Left ventricle myocardium inferior (tissue), 1 donor: Measurements from ENCODE around the gene UMODL1. TPM values are rescaled to one million over a fixed set of nuclear protein-coding genes. Genes with fewer than 3 reads are reported as not detected.

Source experiments
- DNase-seq: peaks from one replicate; pipeline ENCODE4 v3.0.0-alpha.2; 2020
- H3K27ac ChIP-seq: fragments of 200-600 bp; replicated peaks from 2 replicates; pipeline ENCODE4 v1.8.0; 2021
- H3K27me3 ChIP-seq: fragments of 200-600 bp; 2 replicates; pipeline ENCODE4 v1.8.0; 2021; ENCODE audit warnings: low read depth
- H3K36me3 ChIP-seq: fragments of 200-600 bp; 2 replicates; pipeline ENCODE4 v1.8.0; 2021
- H3K4me1 ChIP-seq: fragments of 200-600 bp; 2 replicates; pipeline ENCODE4 v1.8.0; 2021
- H3K4me3 ChIP-seq: fragments of 200-600 bp; 2 replicates; pipeline ENCODE4 v1.8.0; 2021; ENCODE audit warnings: mild to moderate bottlenecking, moderate library complexity
- H3K9me3 ChIP-seq: fragments of 200-600 bp; replicated peaks from 2 replicates; pipeline ENCODE4 v1.8.0; 2021
- intact Hi-C: fragments of 100-400 bp; cut with micrococcal nuclease; formaldehyde crosslinking; loops from one replicate; pipeline ENCODE4 v1.11.0; 2022
- total RNA-seq: library from RNA; stranded (reverse); fragmentation: NEBNext Ultra II Directional; extraction: Animal tissue kit (Norgen Biotek cat#: 25700); gene quantifications from one replicate; pipeline ENCODE4 v1.2.1, GENCODE V29; 2021
- TF ChIP-seq, protein P1 (sequence below): fragments of 200-600 bp; IDR thresholded peaks from 2 replicates; pipeline ENCODE4 v1.8.0; 2021; ENCODE audit warnings: antibody characterized with exemption, mild to moderate bottlenecking, borderline replicate concordance
- donor health status: DM: no; HTN: yes; CAD: no; lungs with severe emphysema.

The UMODL1 gene
- total RNA-seq, 1 donor from 2014 or later, result 0.08 TPM

DNA sequence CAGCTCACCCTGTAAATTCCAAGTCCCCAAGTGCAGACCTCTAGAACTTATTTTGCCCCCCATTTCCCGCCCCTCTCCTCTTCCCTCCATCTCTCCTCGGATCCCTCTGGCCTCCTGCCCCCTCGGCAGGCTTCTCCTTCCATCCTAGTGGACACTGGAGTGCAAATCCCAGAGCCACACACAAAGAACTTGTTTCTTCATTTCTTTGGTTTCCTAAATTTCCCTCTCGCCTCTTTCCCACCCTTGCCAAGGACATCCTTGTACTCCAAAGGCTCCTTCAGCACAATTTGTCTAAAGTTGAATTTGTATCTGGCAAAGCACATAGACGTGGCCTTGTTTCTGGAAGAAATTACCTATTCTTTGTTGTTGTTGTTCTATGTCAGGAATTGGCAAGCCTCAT is 17.5 kb downstream of the UMODL1 start:
- Histone ChIP-seq H3K27me3 (peaks cover 43% of the 10 kb centered on the region), H3K4me3 (no peak overlapping the region), H3K36me3 (no peaks in the 10 kb centered on the region), H3K27ac (no peak overlapping the region), H3K9me3 (no peaks in the 10 kb centered on the region), H3K4me1 (no peaks in the 10 kb centered on the region)
- intact Hi-C loops, result no loop called here
- no peak for DNase-seq
- TF ChIP-seq, protein P1, sequence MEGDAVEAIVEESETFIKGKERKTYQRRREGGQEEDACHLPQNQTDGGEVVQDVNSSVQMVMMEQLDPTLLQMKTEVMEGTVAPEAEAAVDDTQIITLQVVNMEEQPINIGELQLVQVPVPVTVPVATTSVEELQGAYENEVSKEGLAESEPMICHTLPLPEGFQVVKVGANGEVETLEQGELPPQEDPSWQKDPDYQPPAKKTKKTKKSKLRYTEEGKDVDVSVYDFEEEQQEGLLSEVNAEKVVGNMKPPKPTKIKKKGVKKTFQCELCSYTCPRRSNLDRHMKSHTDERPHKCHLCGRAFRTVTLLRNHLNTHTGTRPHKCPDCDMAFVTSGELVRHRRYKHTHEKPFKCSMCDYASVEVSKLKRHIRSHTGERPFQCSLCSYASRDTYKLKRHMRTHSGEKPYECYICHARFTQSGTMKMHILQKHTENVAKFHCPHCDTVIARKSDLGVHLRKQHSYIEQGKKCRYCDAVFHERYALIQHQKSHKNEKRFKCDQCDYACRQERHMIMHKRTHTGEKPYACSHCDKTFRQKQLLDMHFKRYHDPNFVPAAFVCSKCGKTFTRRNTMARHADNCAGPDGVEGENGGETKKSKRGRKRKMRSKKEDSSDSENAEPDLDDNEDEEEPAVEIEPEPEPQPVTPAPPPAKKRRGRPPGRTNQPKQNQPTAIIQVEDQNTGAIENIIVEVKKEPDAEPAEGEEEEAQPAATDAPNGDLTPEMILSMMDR, result no peak

DNA sequence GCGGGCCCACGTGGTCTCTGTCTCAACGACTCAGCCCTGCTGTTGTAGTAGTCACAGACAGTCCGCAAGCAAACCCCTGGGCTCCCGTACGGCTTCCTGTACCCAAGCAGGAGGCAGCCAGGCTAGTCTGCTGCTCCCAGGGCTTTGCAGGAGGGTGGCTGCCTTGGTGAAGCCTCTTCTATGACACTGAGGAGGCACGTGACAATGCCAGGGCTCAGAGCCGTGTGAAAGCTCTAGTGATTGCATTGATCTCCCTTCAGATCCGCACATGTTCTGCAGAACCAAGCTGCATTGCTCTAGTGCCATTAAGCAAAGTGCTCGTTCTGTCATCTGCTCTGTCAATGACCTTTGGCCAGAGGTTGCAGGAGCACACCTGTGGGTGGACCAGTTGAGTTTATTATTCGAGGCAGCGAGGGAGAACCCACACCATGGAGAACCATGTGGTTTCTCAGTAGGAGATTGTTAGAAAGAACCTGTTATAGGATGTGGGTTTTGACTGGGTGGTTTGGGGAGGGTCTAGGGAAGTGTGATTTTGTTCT is 18.0 kb downstream of the UMODL1 start:
- Histone ChIP-seq H3K36me3 (no peaks in the 10 kb centered on the region), H3K4me1 (no peaks in the 10 kb centered on the region), H3K9me3 (peaks cover 3% of the 10 kb centered on the region), H3K27me3 (peaks cover 43% of the 10 kb centered on the region), H3K27ac (no peak overlapping the region), H3K4me3 (no peak overlapping the region)
- intact Hi-C loops, result no loop called here
- DNase-seq, result no peak
- TF ChIP-seq, protein P1, result no peak

DNA sequence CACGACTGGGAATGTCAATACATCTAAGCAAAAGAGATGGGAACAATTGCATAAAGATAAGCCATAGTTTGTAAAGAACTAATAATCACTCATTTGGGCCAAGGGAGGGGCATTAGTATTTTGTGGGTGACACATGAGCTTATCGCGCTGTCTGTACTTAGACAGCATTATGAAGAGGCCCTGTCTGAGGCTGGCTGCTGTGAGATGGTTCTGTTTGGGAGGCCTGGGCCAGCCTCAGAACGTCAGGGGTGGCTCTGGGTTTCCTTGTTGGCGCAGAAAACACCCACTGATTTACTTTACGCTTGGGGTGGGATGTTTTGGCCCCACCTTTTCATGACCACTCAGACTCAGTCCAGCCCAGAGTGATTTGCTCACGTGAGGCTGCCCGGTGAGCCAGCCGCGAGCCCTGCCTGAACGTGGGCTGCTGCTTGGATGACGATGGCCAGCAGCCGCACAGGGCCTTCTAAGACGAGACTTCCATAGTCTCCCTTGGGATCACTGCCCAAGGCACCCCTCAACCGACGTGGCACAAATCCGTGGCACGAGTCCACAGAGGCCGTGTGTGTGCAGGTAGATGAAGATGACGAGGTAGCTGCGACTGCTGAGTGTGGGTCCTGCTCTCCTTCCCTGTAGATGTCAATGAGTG is 18.7 kb downstream of the UMODL1 start:
- no peak for DNase-seq
- Histone ChIP-seq H3K27me3 (peaks cover 44% of the 10 kb centered on the region), H3K9me3 (peaks cover 9% of the 10 kb centered on the region), H3K4me1 (no peaks in the 10 kb centered on the region), H3K4me3 (no peak overlapping the region), H3K27ac (no peak overlapping the region), H3K36me3 (no peaks in the 10 kb centered on the region)
- TF ChIP-seq, protein P1, result no peak
- intact Hi-C loops, result no loop called here

DNA sequence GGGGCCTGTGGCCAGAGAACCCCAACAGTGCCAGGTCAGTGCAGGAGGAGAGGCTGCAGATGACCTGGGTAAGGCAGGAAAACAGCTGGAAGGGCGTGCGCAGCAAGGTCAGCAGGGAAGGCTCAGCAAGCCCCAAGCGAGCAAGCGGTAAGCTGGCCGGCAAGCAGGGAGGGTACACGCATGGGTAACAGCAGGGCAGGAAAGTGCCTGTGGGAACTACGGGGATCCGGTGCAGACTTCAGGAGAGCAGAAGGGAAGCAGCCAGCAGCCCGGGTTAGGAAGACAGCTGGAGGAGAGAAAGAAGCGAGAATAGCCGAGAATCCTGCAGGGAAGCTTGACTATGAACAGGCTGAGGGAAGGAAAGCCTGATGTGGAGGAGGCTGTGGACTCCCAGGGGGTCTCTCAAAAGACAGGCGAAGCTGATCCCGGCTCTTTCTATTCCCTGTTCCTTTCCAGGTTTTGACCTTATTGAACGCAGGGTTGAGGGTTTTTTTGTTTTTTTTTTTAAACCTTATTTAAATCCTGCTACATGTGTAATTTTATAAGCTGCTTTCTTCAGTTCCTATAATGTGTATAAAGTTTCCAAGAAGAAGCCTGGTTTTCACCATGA is 20.9 kb downstream of the UMODL1 start:
- peaks cover 14% of the 10 kb centered on the region for H3K9me3 ChIP-seq
- intact Hi-C loops, result no loop called here
- H3K4me3 ChIP-seq, result no peak overlapping the region
- H3K36me3 ChIP-seq, result no peaks in the 10 kb centered on the region
- H3K27me3 ChIP-seq, result peaks cover 57% of the 10 kb centered on the region
- TF ChIP-seq, protein P1, result no peak
- no peak overlapping the region for H3K27ac ChIP-seq
- peaks cover 3% of the 10 kb centered on the region for H3K4me1 ChIP-seq
- DNase-seq, result no peak

DNA sequence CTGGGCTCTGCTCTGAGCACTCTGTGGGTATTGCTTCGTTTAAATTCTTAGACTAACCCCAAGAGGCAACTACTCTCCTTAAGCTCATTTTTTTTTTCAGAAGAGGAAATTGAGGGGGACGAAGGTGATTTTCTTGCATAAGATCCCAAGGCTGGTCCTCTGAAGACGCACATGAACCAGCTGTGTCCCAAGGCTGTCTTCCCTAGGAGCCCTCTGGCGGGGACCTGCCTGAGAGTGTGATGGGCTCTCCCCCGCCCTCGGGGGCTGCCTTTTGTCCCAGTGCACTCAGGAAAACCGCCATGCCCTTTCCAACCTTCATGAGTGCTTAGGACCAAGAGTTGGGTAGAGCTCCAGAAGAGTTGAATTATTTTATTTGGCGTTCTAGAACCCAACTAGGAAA is 21.7 kb downstream of the UMODL1 start:
- no peak overlapping the region for H3K27ac ChIP-seq
- no peaks in the 10 kb centered on the region for H3K36me3 ChIP-seq
- intact Hi-C loops, result no loop called here
- DNase-seq, result no peak
- TF ChIP-seq, protein P1, result no peak
- H3K4me3 ChIP-seq, result no peak overlapping the region
- H3K9me3 ChIP-seq, result peaks cover 14% of the 10 kb centered on the region
- H3K27me3 ChIP-seq, result peaks cover 57% of the 10 kb centered on the region
- peaks cover 10% of the 10 kb centered on the region for H3K4me1 ChIP-seq
